Bronchial epithelial cell (primary cell): Measurements from ENCODE around the gene GPR37L1. TPM values are rescaled to one million over a fixed set of nuclear protein-coding genes. Genes with fewer than 3 reads are reported as not detected.

ENCODE experiments used
- DNase-seq: peaks from one replicate; pipeline ENCODE4 v3.0.0-alpha.2; 2010; ENCODE audit warnings: low read depth
- FAIRE-seq: peaks from 2 replicates; lab custom pipeline; 2011; peaks lifted over from hg19 to GRCh38; lab: Jason Lieb, UNC
- H3K27me3 ChIP-seq: 2 replicates; pipeline ENCODE4 v1.5.1; 2011; ENCODE audit warnings: low read length; ENCODE audit not compliant: control insufficient read depth, insufficient read depth
- H3K36me3 ChIP-seq: 2 replicates; pipeline ENCODE4 v1.5.1; 2011; ENCODE audit warnings: low read length; ENCODE audit not compliant: control insufficient read depth, insufficient read depth
- H3K4me3 ChIP-seq: 2 replicates; pipeline ENCODE4 v1.5.1; 2011; ENCODE audit warnings: mild to moderate bottlenecking, low read depth, low read length, control low read depth
- total RNA-seq: library from RNA; depleted of rRNA; stranded (reverse); fragments of >200 nt; gene quantifications from 2 replicates; pipeline ENCODE4 v1.2.1, GENCODE V29; 2014
- TF ChIP-seq, protein P1 (sequence below): IDR thresholded peaks from 2 replicates; pipeline ENCODE4 v1.5.1; 2011; ENCODE audit warnings: mild to moderate bottlenecking, moderate library complexity, low read length, control low read depth, inconsistent platforms; ENCODE audit not compliant: insufficient read depth, severe bottlenecking

The GPR37L1 gene
- total RNA-seq, 1 donor from 2014 or later = not detected

DNA sequence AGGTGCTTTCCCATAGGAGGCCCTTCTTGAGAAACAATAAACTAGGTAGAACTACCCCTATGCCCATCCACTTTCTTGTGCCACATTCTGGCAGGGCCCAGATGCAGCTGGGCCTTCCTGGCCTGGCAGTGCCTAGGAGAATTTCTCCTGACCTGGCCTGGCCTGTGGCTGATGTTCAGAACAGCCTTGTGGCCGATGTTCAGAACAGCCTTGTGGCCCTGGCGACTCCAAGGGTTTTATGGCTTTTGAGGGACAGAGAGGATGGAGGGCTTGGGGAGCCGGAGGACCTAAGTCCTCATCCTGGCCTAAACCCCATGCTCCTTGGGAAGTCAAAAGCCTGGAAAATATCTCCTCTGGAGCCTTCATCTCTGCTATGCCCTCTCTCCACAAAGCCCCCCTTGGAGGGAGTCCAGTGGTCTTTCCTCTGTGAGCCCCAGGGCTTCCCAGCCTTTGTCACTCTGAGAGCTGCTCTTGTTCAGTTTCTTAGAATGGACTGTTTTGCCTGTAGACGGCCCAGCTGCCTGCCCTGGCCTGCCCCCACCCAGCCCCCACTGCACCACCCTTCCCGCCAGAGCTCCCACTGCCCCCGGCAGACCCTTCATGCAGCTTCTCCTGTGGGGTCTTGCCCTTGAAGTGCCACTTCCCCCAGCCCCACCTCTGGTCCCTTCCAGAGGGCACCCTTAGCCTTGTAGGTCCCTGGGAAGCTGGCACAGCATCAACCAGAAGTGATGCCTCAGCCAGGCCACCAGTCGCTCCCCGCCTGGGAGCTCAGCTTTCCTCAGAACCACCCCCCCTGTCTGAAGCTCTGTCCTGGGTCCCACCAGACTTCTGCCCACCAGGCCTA, 7.0 kb downstream of the GPR37L1 start:
- FAIRE-seq = no peak

DNA sequence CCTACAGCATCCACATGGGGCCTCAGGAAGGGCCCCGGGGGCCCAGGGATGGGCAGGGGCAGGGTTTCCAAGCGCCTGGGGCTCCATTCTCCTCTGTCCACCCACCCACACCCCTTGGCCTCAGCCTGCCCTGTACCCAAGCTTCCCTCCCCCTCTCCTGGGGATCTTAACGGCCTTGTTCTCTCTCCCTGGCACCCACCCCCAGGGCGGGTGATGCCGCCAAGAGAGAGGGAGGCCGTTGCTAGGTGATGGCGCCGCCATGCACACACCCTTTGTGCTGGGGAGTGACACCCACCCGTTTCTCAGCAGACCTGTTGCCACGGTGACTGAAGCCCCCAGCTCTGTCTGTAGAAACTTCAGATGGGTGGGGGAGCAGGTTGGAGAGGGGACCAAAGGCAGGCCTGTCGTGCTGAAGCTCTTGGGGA, 7.6 kb downstream of the GPR37L1 start:
- TF ChIP-seq, protein P1, sequence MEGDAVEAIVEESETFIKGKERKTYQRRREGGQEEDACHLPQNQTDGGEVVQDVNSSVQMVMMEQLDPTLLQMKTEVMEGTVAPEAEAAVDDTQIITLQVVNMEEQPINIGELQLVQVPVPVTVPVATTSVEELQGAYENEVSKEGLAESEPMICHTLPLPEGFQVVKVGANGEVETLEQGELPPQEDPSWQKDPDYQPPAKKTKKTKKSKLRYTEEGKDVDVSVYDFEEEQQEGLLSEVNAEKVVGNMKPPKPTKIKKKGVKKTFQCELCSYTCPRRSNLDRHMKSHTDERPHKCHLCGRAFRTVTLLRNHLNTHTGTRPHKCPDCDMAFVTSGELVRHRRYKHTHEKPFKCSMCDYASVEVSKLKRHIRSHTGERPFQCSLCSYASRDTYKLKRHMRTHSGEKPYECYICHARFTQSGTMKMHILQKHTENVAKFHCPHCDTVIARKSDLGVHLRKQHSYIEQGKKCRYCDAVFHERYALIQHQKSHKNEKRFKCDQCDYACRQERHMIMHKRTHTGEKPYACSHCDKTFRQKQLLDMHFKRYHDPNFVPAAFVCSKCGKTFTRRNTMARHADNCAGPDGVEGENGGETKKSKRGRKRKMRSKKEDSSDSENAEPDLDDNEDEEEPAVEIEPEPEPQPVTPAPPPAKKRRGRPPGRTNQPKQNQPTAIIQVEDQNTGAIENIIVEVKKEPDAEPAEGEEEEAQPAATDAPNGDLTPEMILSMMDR = no peak
- no peak for DNase-seq
- Histone ChIP-seq H3K4me3 (no peak overlapping the region), H3K36me3 (peaks cover 10% of the 10 kb centered on the region), H3K27me3 (peaks cover 1% of the 10 kb centered on the region)
- no peak for FAIRE-seq

More for the DNA sequence above, 7.0 kb downstream of the GPR37L1 start:
- peaks cover 1% of the 10 kb centered on the region for H3K27me3 ChIP-seq
- no peak overlapping the region for H3K4me3 ChIP-seq
- TF ChIP-seq, protein P1 = no peak
- DNase-seq = no peak
- peaks cover 8% of the 10 kb centered on the region for H3K36me3 ChIP-seq

DNA sequence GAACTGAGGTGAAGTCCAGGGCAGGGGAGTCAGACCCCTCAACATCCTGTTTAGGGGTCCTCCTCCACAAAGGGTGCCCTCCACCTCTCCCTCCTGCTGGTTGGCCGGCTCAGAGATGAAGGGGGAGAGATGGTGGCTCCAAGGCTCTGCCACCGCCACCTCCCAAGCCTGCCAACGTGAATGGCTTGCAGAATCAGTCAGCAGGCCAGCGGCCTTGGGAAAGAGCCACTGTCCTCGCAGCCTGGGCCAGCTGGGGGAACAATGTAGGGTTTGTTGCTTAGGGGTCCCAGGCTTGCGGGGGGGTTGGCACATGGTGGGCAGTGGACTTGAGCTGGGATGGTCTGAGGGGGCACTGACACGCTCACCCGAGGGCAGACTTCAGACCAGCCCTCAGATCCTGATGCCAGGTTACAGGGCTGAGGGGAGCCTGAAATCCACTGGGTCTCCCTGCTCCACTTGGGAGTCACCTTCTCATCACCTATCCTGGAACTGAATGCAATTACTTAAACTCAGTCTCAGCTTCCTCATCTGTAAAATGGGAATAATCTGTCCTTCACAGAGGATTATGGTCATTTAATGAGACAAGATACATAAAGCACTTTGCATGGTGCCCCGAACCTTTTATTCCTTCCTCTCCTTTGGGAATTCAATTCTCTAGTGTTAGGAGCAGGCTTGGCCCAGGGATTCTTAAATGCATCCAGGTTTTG, 8.3 kb downstream of the GPR37L1 start:
- H3K4me3 ChIP-seq = no peak overlapping the region
- peaks cover 12% of the 10 kb centered on the region for H3K36me3 ChIP-seq
- FAIRE-seq (no peak), DNase-seq (no peak)
- TF ChIP-seq, protein P1 = no peak
- H3K27me3 ChIP-seq = no peaks in the 10 kb centered on the region

DNA sequence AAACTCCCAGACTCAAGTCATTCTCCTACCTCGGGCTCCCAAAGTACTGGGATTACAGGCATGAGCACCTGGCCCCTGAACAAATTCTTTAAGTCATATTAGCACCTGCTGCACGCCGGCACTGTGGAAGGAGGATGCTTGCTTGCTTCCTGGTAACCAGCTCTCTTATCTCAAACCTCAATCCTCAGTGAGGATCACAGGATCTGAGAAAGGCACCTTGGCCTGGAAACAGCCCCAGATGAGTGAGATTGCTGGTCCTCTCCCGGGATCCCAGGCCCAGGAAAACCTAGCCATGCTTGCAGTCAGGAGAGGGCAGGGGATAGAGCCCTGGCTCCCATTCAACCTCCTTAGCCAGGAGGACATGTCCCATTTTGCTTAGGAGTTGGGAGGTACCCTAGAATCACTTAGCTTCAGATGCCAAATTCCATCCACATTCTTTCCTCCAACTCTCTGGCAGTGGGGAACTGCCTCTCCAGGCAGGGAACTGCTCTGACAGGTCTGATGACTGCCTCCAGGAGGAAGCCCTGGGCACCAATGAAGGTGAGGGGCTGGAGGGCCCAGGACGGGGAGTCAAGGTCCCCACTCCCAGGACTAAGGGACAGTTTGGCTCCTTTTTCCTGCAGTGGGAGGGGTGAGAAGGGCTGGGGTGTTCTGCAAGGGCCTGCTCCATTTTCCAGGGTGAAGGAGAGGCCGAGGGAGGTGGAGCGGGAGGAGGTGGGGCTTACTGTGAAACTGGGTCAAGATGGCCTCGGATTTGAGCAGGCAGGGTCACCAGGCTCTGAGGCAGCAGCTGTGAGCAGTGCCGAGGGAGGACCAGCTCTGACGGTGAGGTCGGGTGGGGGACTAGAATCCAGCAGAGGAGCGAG, 9.5 kb downstream of the GPR37L1 start:
- H3K36me3 ChIP-seq = peaks cover 14% of the 10 kb centered on the region
- TF ChIP-seq, protein P1 = no peak

DNA sequence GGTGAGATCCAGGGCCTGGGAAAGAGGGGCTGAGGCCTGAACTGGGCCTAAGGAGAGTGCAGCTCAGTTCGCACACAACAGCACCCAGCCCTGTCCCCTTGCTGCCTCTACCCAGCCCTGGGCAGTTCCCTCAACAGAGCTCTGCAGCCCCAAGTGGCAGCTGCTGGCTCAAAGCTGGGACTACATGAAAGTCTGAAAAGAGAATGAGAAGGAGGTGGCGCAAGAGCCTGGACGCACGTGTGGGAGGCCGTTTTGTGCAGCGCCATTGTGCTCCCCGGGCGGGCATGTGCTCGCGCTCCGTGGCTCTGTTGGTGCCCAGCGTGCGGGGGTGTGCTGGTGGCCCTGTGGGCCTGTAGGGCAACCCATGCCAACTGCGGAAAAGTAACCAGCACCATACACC, 10.3 kb downstream of the GPR37L1 start:
- TF ChIP-seq, protein P1 = no peak
- H3K4me3 ChIP-seq = no peak overlapping the region
- DNase-seq = no peak
- FAIRE-seq = no peak
- no peaks in the 10 kb centered on the region for H3K27me3 ChIP-seq
- H3K36me3 ChIP-seq = peaks cover 14% of the 10 kb centered on the region

More for the DNA sequence above, 9.5 kb downstream of the GPR37L1 start:
- Histone ChIP-seq H3K4me3 (no peak overlapping the region), H3K27me3 (no peaks in the 10 kb centered on the region)
- peak; percentile 42 for DNase-seq
- FAIRE-seq = no peak
